H1 (cell line): Measurements from ENCODE around the gene TAF8. TPM values are rescaled to one million over a fixed set of nuclear protein-coding genes. Genes with fewer than 3 reads are reported as not detected.

Source experiments
- CTCF ChIA-PET: fragments of 300-600 bp; sonication (Branson Sonifier 250); formaldehyde crosslinking; loops from one replicate; lab custom pipeline; 2021; ENCODE audit not compliant: partially characterized antibody; lab: Charles Lee
- POLR2A ChIA-PET: fragments of 300-600 bp; sonication (Branson Sonifier 250); formaldehyde crosslinking; loops from one replicate; lab custom pipeline; 2021; ENCODE audit warnings: inconsistent platforms; ENCODE audit not compliant: partially characterized antibody; lab: Charles Lee
- DNase-seq, 2 experiments: peaks; one replicate each; pipeline versions ENCODE4 v3.0.0 to v3.0.0-alpha.2; 2010 to 2022; ENCODE audit warnings: low spot score in 2 of 2, low read depth in 1 of 2, mixed read lengths in 1 of 2
- FAIRE-seq: peaks from 2 replicates; lab custom pipeline; 2011; peaks lifted over from hg19 to GRCh38; lab: Jason Lieb, UNC
- H2AFZ ChIP-seq: 2 replicates; pipeline ENCODE4 v1.8.1; 2012; ENCODE audit warnings: low read length, inconsistent platforms
- H2AK5ac ChIP-seq: 2 replicates; pipeline ENCODE4 v1.6.1; 2013; ENCODE audit warnings: low read depth, low read length
- H2BK120ac ChIP-seq: replicated peaks from 2 replicates; pipeline ENCODE3; 2013; ENCODE audit warnings: low read depth, low read length, inconsistent platforms
- H2BK12ac ChIP-seq: 2 replicates; pipeline ENCODE4 v1.6.1; 2013; ENCODE audit warnings: low read depth, low read length
- H2BK15ac ChIP-seq: 2 replicates; pipeline ENCODE4 v1.6.1; 2013; ENCODE audit warnings: low read length
- H2BK20ac ChIP-seq: 2 replicates; pipeline ENCODE4 v1.6.1; 2013; ENCODE audit warnings: low read length
- H2BK5ac ChIP-seq: 2 replicates; pipeline ENCODE4 v1.6.1; 2013; ENCODE audit warnings: low read depth, low read length
- H3K14ac ChIP-seq: 2 replicates; pipeline ENCODE4 v1.6.1; 2013; ENCODE audit warnings: inconsistent platforms; ENCODE audit not compliant: insufficient read length
- H3K18ac ChIP-seq: 2 replicates; pipeline ENCODE4 v1.6.1; 2013; ENCODE audit warnings: low read length; ENCODE audit errors: extremely low read depth
- H3K23ac ChIP-seq: 2 replicates; pipeline ENCODE4 v1.6.1; 2013; ENCODE audit warnings: inconsistent platforms; ENCODE audit not compliant: insufficient read length
- H3K23me2 ChIP-seq: 2 replicates; pipeline ENCODE4 v1.6.1; 2013; ENCODE audit warnings: low read depth, low read length
- H3K27ac ChIP-seq: 2 replicates; pipeline ENCODE4 v1.6.1; 2011; ENCODE audit warnings: low read depth, low read length, inconsistent platforms
- H3K27me3 ChIP-seq, 4 experiments: replicated peaks in 1 of 4; 1 replicate in 1 of 4; 2 replicates in 3 of 4; pipeline versions ENCODE4 v1.6.1 to v1.8.1; 2011 to 2013; ENCODE audit warnings: low read length in 3 of 4, mild to moderate bottlenecking in 3 of 4, inconsistent platforms in 2 of 4, mixed read lengths in 2 of 4, moderate library complexity in 1 of 4; ENCODE audit not compliant: control insufficient read depth in 3 of 4, insufficient read depth in 3 of 4; ENCODE audit errors: extremely low read depth in 1 of 4
- H3K36me3 ChIP-seq, 4 experiments: 2 replicates each; pipeline versions ENCODE4 v1.6.1 to v1.8.1; 2011 to 2013; ENCODE audit warnings: mild to moderate bottlenecking in 4 of 4, low read length in 3 of 4, moderate library complexity in 2 of 4, control low read depth in 1 of 4, inconsistent platforms in 1 of 4; ENCODE audit not compliant: insufficient read depth in 4 of 4, control insufficient read depth in 2 of 4
- H3K4ac ChIP-seq: replicated peaks from 2 replicates; pipeline ENCODE3; 2013; ENCODE audit warnings: low read length, low read depth, mixed read lengths, inconsistent platforms; ENCODE audit not compliant: insufficient read length
- H3K4me1 ChIP-seq, 4 experiments: replicated peaks in 1 of 4; 1 replicate in 1 of 4; 2 replicates in 3 of 4; pipeline versions ENCODE4 v1.6.1 to v1.8.1; 2011 to 2013; ENCODE audit warnings: low read length in 3 of 4, inconsistent platforms in 2 of 4, mixed read lengths in 1 of 4; ENCODE audit not compliant: insufficient read depth in 4 of 4, control insufficient read depth in 3 of 4
- H3K4me2 ChIP-seq, 2 experiments: 2 replicates each; pipeline versions ENCODE4 v1.6.1 to v1.8.1; 2011 to 2013; ENCODE audit warnings: low read depth in 2 of 2, low read length in 2 of 2, control low read depth in 1 of 2, inconsistent platforms in 1 of 2, mild to moderate bottlenecking in 1 of 2; ENCODE audit not compliant: insufficient read depth in 1 of 2
- H3K4me3 ChIP-seq, 4 experiments: fragments of 200-600, 300-600 bp in 1 of 4; sonication (generic), shearing (Covaris generic), sonication (Bioruptor Twin) in 1 of 4; 2 replicates each; pipeline versions ENCODE4 v1.5.1 to v1.8.1; 2011 to 2016; ENCODE audit warnings: low read length in 4 of 4, low read depth in 3 of 4, control low read depth in 2 of 4, inconsistent platforms in 2 of 4, mild to moderate bottlenecking in 2 of 4, mixed read lengths in 1 of 4, moderate library complexity in 1 of 4; ENCODE audit not compliant: insufficient read depth in 2 of 4; ENCODE audit errors: extremely low read depth in 1 of 4
- H3K56ac ChIP-seq: replicated peaks from 2 replicates; pipeline ENCODE3; 2013; ENCODE audit warnings: low read depth, mild to moderate bottlenecking, mixed read lengths, low read length, inconsistent platforms; ENCODE audit not compliant: insufficient read length
- H3K79me1 ChIP-seq: 2 replicates; pipeline ENCODE4 v1.6.1; 2013; ENCODE audit warnings: low read depth, low read length, control low read depth
- H3K79me2 ChIP-seq, 2 experiments: 2 replicates each; pipeline versions ENCODE4 v1.6.1 to v1.8.1; 2012 to 2013; ENCODE audit warnings: low read length in 2 of 2, mild to moderate bottlenecking in 2 of 2, inconsistent platforms in 1 of 2; ENCODE audit not compliant: insufficient read depth in 2 of 2, control insufficient read depth in 1 of 2
- H3K9ac ChIP-seq, 4 experiments: replicated peaks in 1 of 4; 1 replicate in 1 of 4; 2 replicates in 3 of 4; pipeline versions ENCODE4 v1.6.1 to v1.8.1; 2011 to 2013; ENCODE audit warnings: low read depth in 3 of 4, low read length in 3 of 4, control low read depth in 2 of 4, mild to moderate bottlenecking in 2 of 4, moderate library complexity in 2 of 4, inconsistent platforms in 1 of 4; ENCODE audit errors: extremely low read depth in 1 of 4
- H3K9me3 ChIP-seq, 2 experiments: 2 replicates each; pipeline versions ENCODE4 v1.6.1 to v1.8.1; 2012 to 2013; ENCODE audit warnings: mild to moderate bottlenecking in 2 of 2, moderate library complexity in 2 of 2, control low read depth in 1 of 2, inconsistent platforms in 1 of 2, low read depth in 1 of 2, low read length in 1 of 2, mixed read lengths in 1 of 2; ENCODE audit not compliant: insufficient read depth in 2 of 2
- H4K20me1 ChIP-seq, 2 experiments: replicated peaks in 1 of 2; 2 replicates each; pipeline versions ENCODE3 to v1.8.1; 2011 to 2013; ENCODE audit warnings: inconsistent platforms in 2 of 2, low read length in 2 of 2, mild to moderate bottlenecking in 1 of 2; ENCODE audit not compliant: insufficient read depth in 2 of 2, control insufficient read depth in 1 of 2
- H4K5ac ChIP-seq: 2 replicates; pipeline ENCODE4 v1.6.1; 2013; ENCODE audit warnings: low read length, low read depth, mixed read lengths, inconsistent platforms; ENCODE audit not compliant: insufficient read length
- H4K8ac ChIP-seq: 2 replicates; pipeline ENCODE4 v1.8.0; 2013; ENCODE audit warnings: mild to moderate bottlenecking, moderate library complexity, low read length, inconsistent platforms; ENCODE audit not compliant: insufficient read depth; ENCODE audit errors: extremely low read depth
- H4K91ac ChIP-seq: replicated peaks from 2 replicates; pipeline ENCODE3; 2013; ENCODE audit warnings: low read length, mixed read lengths, inconsistent platforms; ENCODE audit not compliant: insufficient read length
- CHD1 ChIP-seq: IDR thresholded peaks from 2 replicates; pipeline ENCODE4 v1.6.1; 2012; ENCODE audit warnings: low read depth, low read length, improper control_type of control experiment
- EZH2 ChIP-seq: fragments of 200-600 bp; sonication (generic); IDR thresholded peaks from 2 replicates; pipeline ENCODE4 v1.7.1; 2012; ENCODE audit warnings: low read depth, mild to moderate bottlenecking, moderate library complexity, low read length, inconsistent platforms; ENCODE audit not compliant: severe bottlenecking
- GABPA ChIP-seq: IDR thresholded peaks from 2 replicates; pipeline ENCODE4 v1.6.1; 2011; ENCODE audit warnings: mild to moderate bottlenecking, low read length, moderate library complexity, borderline replicate concordance; ENCODE audit not compliant: insufficient read depth
- KDM1A ChIP-seq: fragments of 200-600, 300-600 bp; sonication (generic); IDR thresholded peaks from 2 replicates; pipeline ENCODE4 v1.7.1; 2016; ENCODE audit warnings: mild to moderate bottlenecking, low read length, borderline replicate concordance
- KDM5A ChIP-seq: fragments of 200-600 bp; IDR thresholded peaks from 2 replicates; pipeline ENCODE4 v1.7.1; 2012; ENCODE audit warnings: mild to moderate bottlenecking, low read length, inconsistent platforms, mixed read lengths
- POLR2A ChIP-seq, 2 experiments: IDR thresholded peaks; 1 replicate in 1 of 2; 2 replicates in 1 of 2; pipeline ENCODE4 v1.6.1; 2011; ENCODE audit warnings: low read depth in 2 of 2, low read length in 2 of 2, mild to moderate bottlenecking in 2 of 2; ENCODE audit errors: control extremely low read depth in 1 of 2
- RNF2 ChIP-seq: fragments of 200-900, 300-1000 bp; sonication (generic); IDR thresholded peaks from 2 replicates; pipeline ENCODE4 v1.7.1; 2016; ENCODE audit warnings: borderline replicate concordance, low read depth, mild to moderate bottlenecking, antibody characterized with exemption, low read length; ENCODE audit not compliant: poor library complexity, severe bottlenecking; ENCODE audit errors: missing control alignments
- SP1 ChIP-seq: IDR thresholded peaks from 2 replicates; pipeline ENCODE4 v1.6.1; 2011; ENCODE audit warnings: low read depth, low read length
- SP2 ChIP-seq: IDR thresholded peaks from 2 replicates; pipeline ENCODE4 v1.6.1; 2012; ENCODE audit warnings: mild to moderate bottlenecking, low read length, inconsistent platforms
- TBP ChIP-seq: IDR thresholded peaks from 2 replicates; pipeline ENCODE4 v1.6.1; 2011; ENCODE audit warnings: low read depth, low read length, improper control_type of control experiment
- TEAD4 ChIP-seq: IDR thresholded peaks from 2 replicates; pipeline ENCODE4 v1.6.1; 2012; ENCODE audit warnings: low read depth, low read length, inconsistent platforms, mixed read lengths
- WGBS, 2 experiments: shearing (Covaris generic) in 1 of 2; methylation state at CpG; one replicate each; pipeline versions ENCODE4 v1.1.6 to v1.1.7; 2013 to 2015; ENCODE audit warnings: low lambda C conversion rate in 2 of 2, mixed read lengths in 2 of 2, inconsistent platforms in 1 of 2, low coverage in 1 of 2, missing lambda C conversion rate in 1 of 2; ENCODE audit not compliant: insufficient replicate concordance in 2 of 2, insufficient coverage in 1 of 2, insufficient read length in 1 of 2; ENCODE audit errors: extremely low coverage in 1 of 2, missing lambda C conversion rate in 1 of 2; 5-methylcytosine and 5-hydroxymethylcytosine counted together
- polyA plus RNA-seq, 7 experiments: library from polyadenylated mRNA; depleted of rRNA in 3 of 7; stranded (reverse) in 5 of 7; unstranded in 2 of 7; fragments of >200 nt in 5 of 7; fragments of 200-250 nt in 2 of 7; gene quantifications; 1 replicate in 5 of 7; 2 replicates in 1 of 7; 4 replicates in 1 of 7; pipeline versions ENCODE4 v1.2.1 to v1.2.3, GENCODE V29; 2011 to 2013; ENCODE audit warnings: missing spikeins in 2 of 7, mixed read lengths in 2 of 7
- total RNA-seq: library from RNA; stranded (reverse); fragmentation: NEBNext Ultra II Directional; extraction: Animal tissue kit (Norgen Biotek cat#: 25700); gene quantifications from 2 replicates; pipeline ENCODE4 v1.2.1, GENCODE V29; 2021

The TAF8 gene
- total and polyA plus RNA-seq, 2 of the 8 experiments (the other 6 are each of a cell fraction or from before 2014, with no cell fraction given) = 32.2 to 34.0 TPM

- Histone ChIP-seq H3K4me1 (peaks cover 9 to 18% (median 13%) of the 10 kb centered on the region in 4 experiments), H2BK15ac (no peak overlapping the region), H4K20me1 (peaks cover 2 to 9% of the 10 kb centered on the region in 2 experiments), H3K9me3 (no peaks in the 10 kb centered on the region), H2BK20ac (no peak overlapping the region), H4K91ac (no peak overlapping the region), H3K4me2 (peak overlapping the region; percentile 27 to 59; a peak in 3 of 4 replicates), H3K79me2 (no peaks in the 10 kb centered on the region), H4K8ac (peak overlapping the region; percentile 60; the same call in 1 of the 2 replicates), H3K4ac (no peak overlapping the region), H3K9ac (no peak overlapping the region), H3K27ac (no peak overlapping the region), H3K36me3 (no peaks in the 10 kb centered on the region), H2AK5ac (0 out of 2 replicates have a peak overlapping the region, but pooled peaks have one; percentile 11), H2BK120ac (no peak overlapping the region), H2BK5ac (no peak overlapping the region), H3K79me1 (no peaks in the 10 kb centered on the region), H2AFZ (no peak overlapping the region), H3K27me3 (peaks cover 40 to 71% (median 60%) of the 10 kb centered on the region in 4 experiments), H3K56ac (no peak overlapping the region), H3K23ac (no peak overlapping the region), H3K23me2 (peaks cover 9% of the 10 kb centered on the region), H3K14ac (no peak overlapping the region), H3K4me3 (peak overlapping the region in 1 of 4 experiments; percentile 20; a peak in 1 of 8 replicates), H4K5ac (no peak overlapping the region), H2BK12ac (peak overlapping the region; percentile 32; the same call in 1 of the 2 replicates), H3K18ac (no peak overlapping the region)
- POLR2A ChIA-PET = interaction anchor here (1.0 to 15.0 kb wide), 4 partner anchors 109 to 260 kb away, joined by 3 to 157 read pairs (median 5); partner anchors contain the start of genes BYSL, CCND3 and MED20
- FAIRE-seq (no peak), DNase-seq (peak; percentile 53 to 56)
- CTCF ChIA-PET = interaction anchor here (0.7 to 11.7 kb wide), 28 partner anchors 15 to 364 kb away, joined by 3 to 219 read pairs (median 8); partner anchors contain the start of genes BYSL, CCND3, MED20 and TOMM6
- WGBS, 2 experiments = 8% methylated on average over 14 of the region's 14 CpGs; no CpG with 5 or more reads in 1 of the 2 experiments
- TF ChIP-seq CHD1 (no peak), TBP (no peak), TEAD4 (no peak), RNF2 (no peak), KDM5A (no peak), GABPA (no peak), SP1 (peak; percentile 90), SP2 (no peak), EZH2 (no peak), KDM1A (no peak), POLR2A (IDR thresholded peaks at IDR 0.05; ENCODE audit: control extremely low read depth in 1 of 2, low read depth in 2 of 2, low read length in 2 of 2) (no peak)
Measured at GRCh38 chr6:42045538-42046460, 4.5 kb upstream of the TAF8 start.
